HepG2 (cell line): ENCODE measurements around the gene TM9SF4. TPM values are rescaled to one million over a fixed set of nuclear protein-coding genes. Genes with fewer than 3 reads are reported as not detected.

Experiments used
- CEBPZ ChIP-seq: IDR thresholded peaks from 2 replicates; pipeline ENCODE4 v1.6.1; 2012; ENCODE audit warnings: low read length, improper control_type of control experiment
- DMAP1 ChIP-seq: IDR thresholded peaks from 2 replicates; pipeline ENCODE4 v1.6.1; 2016
- FIP1L1 ChIP-seq: fragments of 200-400 bp; formaldehyde crosslinking; IDR thresholded peaks from 2 replicates; pipeline ENCODE4 v1.6.1; 2018; ENCODE audit warnings: low read depth, mild to moderate bottlenecking, low read length, moderate library complexity, borderline replicate concordance; ENCODE audit not compliant: insufficient read depth
- GPN1 ChIP-seq: sonication (generic); formaldehyde crosslinking; IDR thresholded peaks from 2 replicates; pipeline ENCODE4 v1.5.1; 2020; ENCODE audit warnings: missing genetic modification reagents, borderline replicate concordance
- HMGA1 ChIP-seq: sonication (generic); formaldehyde crosslinking; conservative IDR thresholded peaks from 2 replicates; pipeline ENCODE4 v1.4.0; 2020; ENCODE audit warnings: missing genetic modification reagents
- MBD4 ChIP-seq: IDR thresholded peaks from 2 replicates; pipeline ENCODE4 v1.6.1; 2012; ENCODE audit warnings: low read length, inconsistent platforms, borderline replicate concordance
- MTF1 ChIP-seq: sonication (generic); formaldehyde crosslinking; IDR thresholded peaks from 2 replicates; pipeline ENCODE4 v1.5.0; 2020; ENCODE audit warnings: missing genetic modification reagents
- REXO4 ChIP-seq: sonication (generic); formaldehyde crosslinking; IDR thresholded peaks from 2 replicates; pipeline ENCODE4 v1.8.0; 2022; ENCODE audit warnings: missing genetic modification reagents, mild to moderate bottlenecking, borderline replicate concordance
- RFXAP ChIP-seq: sonication (generic); formaldehyde crosslinking; IDR thresholded peaks from 2 replicates; pipeline ENCODE4 v1.4.0; 2020; ENCODE audit warnings: missing genetic modification reagents, borderline replicate concordance
- SNAPC2 ChIP-seq: sonication (generic); formaldehyde crosslinking; IDR thresholded peaks from 2 replicates; pipeline ENCODE4 v1.8.1; 2022; ENCODE audit warnings: mild to moderate bottlenecking, missing genetic modification reagents
- STAT6 ChIP-seq: sonication (generic); formaldehyde crosslinking; IDR thresholded peaks from 2 replicates; pipeline ENCODE4 v1.4.0; 2020; ENCODE audit warnings: missing genetic modification reagents, mild to moderate bottlenecking, borderline replicate concordance
- TFE3 ChIP-seq: IDR thresholded peaks from 2 replicates; pipeline ENCODE4 v1.6.1; 2016
- YEATS2 ChIP-seq: sonication (generic); formaldehyde crosslinking; IDR thresholded peaks from 2 replicates; pipeline ENCODE4 v1.4.0; 2020; ENCODE audit warnings: missing genetic modification reagents, borderline replicate concordance
- YY1 ChIP-seq: IDR thresholded peaks from 2 replicates; pipeline ENCODE4 v1.6.1; 2011; ENCODE audit warnings: low read length, low read depth, moderate library complexity, mild to moderate bottlenecking; ENCODE audit not compliant: insufficient read depth, insufficient replicate concordance
- ZFX ChIP-seq: sonication (generic); formaldehyde crosslinking; IDR thresholded peaks from 2 replicates; pipeline ENCODE4 v1.4.0; 2020; ENCODE audit warnings: mild to moderate bottlenecking, low read depth, missing genetic modification reagents, moderate library complexity
- ZNF20 ChIP-seq: sonication (generic); formaldehyde crosslinking; IDR thresholded peaks from 2 replicates; pipeline ENCODE4 v1.4.0; 2020; ENCODE audit warnings: mild to moderate bottlenecking, moderate library complexity, missing genetic modification reagents
- ZNF362 ChIP-seq: sonication (generic); formaldehyde crosslinking; IDR thresholded peaks from 2 replicates; pipeline ENCODE4 v1.4.0; 2020; ENCODE audit warnings: missing genetic modification reagents, mild to moderate bottlenecking, borderline replicate concordance
- ZNF441 ChIP-seq: sonication (generic); formaldehyde crosslinking; IDR thresholded peaks from 2 replicates; pipeline ENCODE4 v1.7.0; 2021; ENCODE audit warnings: missing genetic modification reagents, borderline replicate concordance
- ZNF816 ChIP-seq: sonication (generic); formaldehyde crosslinking; IDR thresholded peaks from 2 replicates; pipeline ENCODE4 v1.8.0; 2022; ENCODE audit warnings: missing genetic modification reagents, mild to moderate bottlenecking, borderline replicate concordance
- polyA plus RNA-seq, 8 experiments: library from polyadenylated mRNA; depleted of rRNA in 3 of 8; stranded (reverse) in 7 of 8; unstranded in 1 of 8; fragments of >200 nt; fragmentation: Illumina TruSeq in 4 of 8; extraction: Trizol in 4 of 8; gene quantifications; 2 replicates each; pipeline versions ENCODE4 v1.2.1 to v1.2.3, GENCODE V29; 2011 to 2016; ENCODE audit warnings: low read depth in 4 of 8, missing spikeins in 1 of 8, mixed read lengths in 1 of 8; ENCODE audit not compliant: insufficient read depth in 1 of 8
- total RNA-seq, 5 experiments: library from RNA; depleted of rRNA; stranded (reverse); fragments of >200 nt; fragmentation: Illumina TruSeq; extraction: Trizol; gene quantifications; 2 replicates each; pipeline ENCODE4 v1.2.3, GENCODE V29; 2016; ENCODE audit warnings: low read depth in 1 of 5

The TM9SF4 gene
- total and polyA plus RNA-seq, 2 of the 13 experiments (the other 11 are each of a cell fraction or from before 2014, with no cell fraction given), result 53.5 to 171 TPM

GRCh38 chr20:32207626-32208498, 98.3 kb downstream of the TM9SF4 start, which contains the start of the genes PLAGL2 and POFUT1 (continued):
- TF ChIP-seq TFE3 (CRISPR knock-in tag) (no peak), RFXAP (peak; percentile 83; the same call in 1 of the 2 replicates), HMGA1 (CRISPR knock-in tag) (no peak), MTF1 (no peak; the same call in 1 of the 2 replicates), CEBPZ (no peak), SNAPC2 (CRISPR knock-in tag) (peak; percentile 71; the same call in 1 of the 2 replicates), YEATS2 (CRISPR knock-in tag) (peak; percentile 80; the same call in 1 of the 2 replicates), ZNF362 (CRISPR knock-in tag) (no peak), FIP1L1 (no peak), GPN1 (CRISPR knock-in tag) (no peak; the same call in 1 of the 2 replicates), ZNF20 (CRISPR knock-in tag) (no peak), YY1 (peak; percentile 94), STAT6 (CRISPR knock-in tag) (peak; percentile 67; the same call in 1 of the 2 replicates), REXO4 (CRISPR knock-in tag) (no peak), ZNF816 (CRISPR knock-in tag) (peak; percentile 63; the same call in 1 of the 2 replicates), DMAP1 (CRISPR knock-in tag) (peak; percentile 75), ZNF441 (peak; percentile 57; the same call in 1 of the 2 replicates), ZFX (CRISPR knock-in tag) (peak; percentile 95), MBD4 (no peak)
